WTC11 (cell line): ENCODE data around the gene GPATCH1. TPM values are rescaled to one million over a fixed set of nuclear protein-coding genes. Genes with fewer than 3 reads are reported as not detected.

Experiments used
- ATAC-seq: fragments of 200-7000 bp; cut with Tn5 transposase; 2 replicates; pipeline ENCODE4 v1.10.0; 2021; ENCODE audit warnings: mild to moderate bottlenecking, moderate library complexity
- Bru-seq: library from RNA; stranded (reverse); fragments of 400-500 nt; gene quantifications from one replicate; lab custom pipeline; 2021; lab: Mats Ljungman, UMichigan
- CTCF ChIA-PET: fragments of 300-600 bp; sonication (Branson Sonifier 250); formaldehyde crosslinking; loops from one replicate; lab custom pipeline; 2021; ENCODE audit warnings: antibody characterized with exemption; lab: Charles Lee
- POLR2A ChIA-PET: fragments of 350-600 bp; sonication (Branson Sonifier 250); formaldehyde crosslinking; loops from one replicate; lab custom pipeline; 2021; ENCODE audit warnings: antibody characterized with exemption; lab: Charles Lee
- DNase-seq: peaks from one replicate; pipeline ENCODE4 v3.0.0; 2021; ENCODE audit warnings: low spot score
- H3K27ac Mint-ChIP-seq: 2 replicates; pipeline ENCODE4 v1.8.0; 2021; ENCODE audit warnings: mixed read lengths
- H3K27me3 Mint-ChIP-seq: 2 replicates; pipeline ENCODE4 v1.8.0; 2021; ENCODE audit warnings: low read depth, mild to moderate bottlenecking, moderate library complexity, mixed read lengths
- H3K36me3 Mint-ChIP-seq: 2 replicates; pipeline ENCODE4 v1.8.0; 2021; ENCODE audit warnings: mixed read lengths
- H3K4me1 Mint-ChIP-seq: 2 replicates; pipeline ENCODE4 v1.8.0; 2022; ENCODE audit warnings: mixed read lengths
- H3K4me3 Mint-ChIP-seq: 2 replicates; pipeline ENCODE4 v1.8.0; 2021; ENCODE audit warnings: mild to moderate bottlenecking, moderate library complexity, mixed read lengths
- H3K9me3 Mint-ChIP-seq: 2 replicates; pipeline ENCODE4 v1.8.0; 2021; ENCODE audit warnings: mixed read lengths
- ARID4B ChIP-seq: sonication (generic); formaldehyde crosslinking; IDR thresholded peaks from 2 replicates; pipeline ENCODE4 v1.8.0; 2023; ENCODE audit warnings: missing genetic modification reagents, mild to moderate bottlenecking, borderline replicate concordance
- ATF2 ChIP-seq: sonication (generic); formaldehyde crosslinking; IDR thresholded peaks from 2 replicates; pipeline ENCODE4 v1.8.1; 2022; ENCODE audit warnings: low read depth, missing genetic modification reagents, borderline replicate concordance
- CREB1 ChIP-seq: sonication (generic); formaldehyde crosslinking; IDR thresholded peaks from 2 replicates; pipeline ENCODE4 v1.8.0; 2023; ENCODE audit warnings: mild to moderate bottlenecking, missing genetic modification reagents
- CREM ChIP-seq: sonication (generic); formaldehyde crosslinking; IDR thresholded peaks from 2 replicates; pipeline ENCODE4 v1.8.1; 2022; ENCODE audit warnings: mild to moderate bottlenecking, missing genetic modification reagents, moderate library complexity
- ESRRA ChIP-seq: sonication (generic); formaldehyde crosslinking; IDR thresholded peaks from 2 replicates; pipeline ENCODE4 v1.8.1; 2022; ENCODE audit warnings: mild to moderate bottlenecking, missing genetic modification reagents, borderline replicate concordance
- ETV6 ChIP-seq: sonication (generic); formaldehyde crosslinking; IDR thresholded peaks from 2 replicates; pipeline ENCODE4 v1.8.1; 2022; ENCODE audit warnings: mild to moderate bottlenecking, missing genetic modification reagents
- FOXP1 ChIP-seq: sonication (generic); formaldehyde crosslinking; IDR thresholded peaks from 2 replicates; pipeline ENCODE4 v1.8.0; 2022; ENCODE audit warnings: missing genetic modification reagents, mild to moderate bottlenecking, moderate library complexity, borderline replicate concordance
- GABPB1 ChIP-seq: sonication (generic); formaldehyde crosslinking; IDR thresholded peaks from 2 replicates; pipeline ENCODE4 v1.8.1; 2023; ENCODE audit warnings: mild to moderate bottlenecking, missing genetic modification reagents
- GTF2I ChIP-seq: fragments of 250-450 bp; sonication (Bioruptor Pico); conservative IDR thresholded peaks from 2 replicates; pipeline ENCODE4 v1.4.0; 2021; ENCODE audit warnings: mild to moderate bottlenecking
- HMGXB4 ChIP-seq: sonication (generic); formaldehyde crosslinking; IDR thresholded peaks from 2 replicates; pipeline ENCODE4 v1.8.1; 2023; ENCODE audit warnings: mild to moderate bottlenecking, moderate library complexity, missing genetic modification reagents
- IRF2 ChIP-seq: sonication (generic); formaldehyde crosslinking; IDR thresholded peaks from 2 replicates; pipeline ENCODE4 v1.8.0; 2022; ENCODE audit warnings: low read depth, missing genetic modification reagents, borderline replicate concordance
- JAZF1 ChIP-seq: fragments of 250-450 bp; sonication (Bioruptor Pico); IDR thresholded peaks from 2 replicates; pipeline ENCODE4 v1.9.0; 2021; ENCODE audit warnings: moderate library complexity, mild to moderate bottlenecking, inconsistent platforms
- KAT7 ChIP-seq: sonication (generic); formaldehyde crosslinking; IDR thresholded peaks from 2 replicates; pipeline ENCODE4 v1.8.1; 2023; ENCODE audit warnings: missing genetic modification reagents, mild to moderate bottlenecking, borderline replicate concordance
- MAX ChIP-seq: sonication (generic); formaldehyde crosslinking; IDR thresholded peaks from 2 replicates; pipeline ENCODE4 v1.8.0; 2022; ENCODE audit warnings: mild to moderate bottlenecking, missing genetic modification reagents
- NR2C2 ChIP-seq: sonication (generic); formaldehyde crosslinking; IDR thresholded peaks from 2 replicates; pipeline ENCODE4 v1.8.0; 2022; ENCODE audit warnings: mild to moderate bottlenecking, missing genetic modification reagents
- RELA ChIP-seq: sonication (generic); formaldehyde crosslinking; IDR thresholded peaks from 2 replicates; pipeline ENCODE4 v1.8.1; 2022; ENCODE audit warnings: missing genetic modification reagents, mild to moderate bottlenecking, borderline replicate concordance
- RORB ChIP-seq: fragments of 250-450 bp; sonication (Bioruptor Pico); IDR thresholded peaks from 2 replicates; pipeline ENCODE4 v1.9.0; 2021; ENCODE audit warnings: mild to moderate bottlenecking
- SP1 ChIP-seq: sonication (generic); formaldehyde crosslinking; conservative IDR thresholded peaks from 2 replicates; pipeline ENCODE4 v1.8.1; 2022; ENCODE audit warnings: missing genetic modification reagents
- TCF7 ChIP-seq: sonication (generic); formaldehyde crosslinking; IDR thresholded peaks from 2 replicates; pipeline ENCODE4 v1.8.0; 2022; ENCODE audit warnings: mild to moderate bottlenecking, low read depth, missing genetic modification reagents, moderate library complexity
- USF1 ChIP-seq: sonication (generic); formaldehyde crosslinking; IDR thresholded peaks from 2 replicates; pipeline ENCODE4 v1.8.0; 2022; ENCODE audit warnings: mild to moderate bottlenecking, missing genetic modification reagents
- ZNF219 ChIP-seq: sonication (generic); formaldehyde crosslinking; IDR thresholded peaks from 2 replicates; pipeline ENCODE4 v1.8.0; 2023; ENCODE audit warnings: missing genetic modification reagents, mild to moderate bottlenecking, borderline replicate concordance
- ZNF232 ChIP-seq: sonication (generic); formaldehyde crosslinking; IDR thresholded peaks from 2 replicates; pipeline ENCODE4 v1.8.0; 2022; ENCODE audit warnings: mild to moderate bottlenecking, missing genetic modification reagents
- ZNF263 ChIP-seq: sonication (generic); formaldehyde crosslinking; IDR thresholded peaks from 2 replicates; pipeline ENCODE4 v1.8.1; 2022; ENCODE audit warnings: low read depth, mild to moderate bottlenecking, moderate library complexity, missing genetic modification reagents
- ZNF317 ChIP-seq: sonication (generic); formaldehyde crosslinking; IDR thresholded peaks from 2 replicates; pipeline ENCODE4 v1.8.1; 2023; ENCODE audit warnings: low read depth, mild to moderate bottlenecking, moderate library complexity, missing genetic modification reagents, borderline replicate concordance
- ZNF671 ChIP-seq: fragments of 250-450 bp; sonication (Bioruptor Pico); IDR thresholded peaks from 2 replicates; pipeline ENCODE4 v1.8.0; 2021; ENCODE audit warnings: mild to moderate bottlenecking
- ZSCAN18 ChIP-seq: fragments of 250-450 bp; sonication (Bioruptor Pico); IDR thresholded peaks from 2 replicates; pipeline ENCODE4 v2.1.2; 2022; ENCODE audit warnings: mild to moderate bottlenecking, moderate library complexity
- long read RNA-seq, 3 experiments: library from RNA in 1 of 3; library from capped mRNA in 1 of 3; library from polyadenylated mRNA in 1 of 3; unstranded in 2 of 3; stranded (forward) in 1 of 3; transcript quantifications; one replicate each; pipeline ENCODE4 v2.0.0, GENCODE V29; 2021
- total RNA-seq: library from RNA; stranded (reverse); gene quantifications from 3 replicates; pipeline ENCODE4 v1.2.3, GENCODE V29; 2021

GPATCH1 gene
- total RNA-seq (8.6 to 10.7 TPM (median 9.3 TPM) in 3 replicates), Bru-seq, nascent RNA (percentile 55 among the genes with signal in this experiment)
- long read RNA-seq, experiment 1, transcript GPATCH1-201 (20 exons, 3,492 nt) = major isoform, 63 of 84 reads
- long read RNA-seq, experiment 1, partial matches to known transcripts = 2 of 84 reads
- long read RNA-seq, experiment 1, other reads (novel, unspliced or antisense) = 19 of 84 reads
- long read RNA-seq, experiment 2, partial matches to known transcripts = 3 of 8 reads
- long read RNA-seq, experiment 2, other reads (novel, unspliced or antisense) = 3 of 8 reads
- long read RNA-seq, experiment 3, partial matches to known transcripts = 1 of 2 reads
- long read RNA-seq, experiment 3, other reads (novel, unspliced or antisense) = 0 of 2 reads

GRCh38 chr19:33080761-33081681, at the start of gene GPATCH1:
Gene GPATCH1, plus strand, starts transcription at chr19:33081181. Its CDS starts 13 bp downstream, at chr19:33081194.
- peak; percentile 95 for DNase-seq
- 0 out of 2 replicates have a peak, but pooled peaks cover 2% of the 10 kb centered on the region for H3K36me3 Mint-ChIP-seq
- H3K27me3 Mint-ChIP-seq = no peaks in the 10 kb centered on the region
- POLR2A ChIA-PET = no interaction called here
- H3K4me1 Mint-ChIP-seq = peaks cover 23% of the 10 kb centered on the region
- peak within 1 kb of the TSS; percentile 75 for H3K27ac Mint-ChIP-seq
- no peaks in the 10 kb centered on the region for H3K9me3 Mint-ChIP-seq
- H3K4me3 Mint-ChIP-seq = peak within 1 kb of the TSS; percentile 92
- CTCF ChIA-PET = interaction anchor here (0.5 to 1.4 kb wide), 7 partner anchors 17 to 533 kb away, joined by 3 to 7 read pairs (median 4); no protein-coding TSS in a partner anchor
- ATAC-seq = peak; percentile 96
- TF ChIP-seq ZNF232 (no peak), CREM (CRISPR knock-in tag) (no peak), NR2C2 (CRISPR knock-in tag) (no peak), ZNF671 (CRISPR knock-in tag) (no peak), ZSCAN18 (CRISPR knock-in tag) (no peak), ETV6 (peak; percentile 80), ZNF263 (no peak), RELA (CRISPR knock-in tag) (no peak), ZNF219 (CRISPR knock-in tag) (no peak), TCF7 (no peak), MAX (CRISPR knock-in tag) (peak; percentile 70; the same call in 1 of the 2 replicates), GTF2I (CRISPR knock-in tag) (no peak), GABPB1 (CRISPR knock-in tag) (no peak), SP1 (peak; percentile 98), ESRRA (CRISPR knock-in tag) (no peak), IRF2 (CRISPR knock-in tag) (no peak), KAT7 (no peak), USF1 (CRISPR knock-in tag) (no peak), RORB (CRISPR knock-in tag) (no peak), HMGXB4 (CRISPR knock-in tag) (0 out of 2 replicates have a peak, but pooled peaks have one; percentile 19), FOXP1 (CRISPR knock-in tag) (no peak), CREB1 (CRISPR knock-in tag) (no peak), JAZF1 (CRISPR knock-in tag) (no peak), ATF2 (CRISPR knock-in tag) (no peak), ZNF317 (CRISPR knock-in tag) (no peak), ARID4B (CRISPR knock-in tag) (peak; percentile 35; the same call in 1 of the 2 replicates)
